ENCODE data around the gene SLAMF6.

The SLAMF6 gene

DNA sequence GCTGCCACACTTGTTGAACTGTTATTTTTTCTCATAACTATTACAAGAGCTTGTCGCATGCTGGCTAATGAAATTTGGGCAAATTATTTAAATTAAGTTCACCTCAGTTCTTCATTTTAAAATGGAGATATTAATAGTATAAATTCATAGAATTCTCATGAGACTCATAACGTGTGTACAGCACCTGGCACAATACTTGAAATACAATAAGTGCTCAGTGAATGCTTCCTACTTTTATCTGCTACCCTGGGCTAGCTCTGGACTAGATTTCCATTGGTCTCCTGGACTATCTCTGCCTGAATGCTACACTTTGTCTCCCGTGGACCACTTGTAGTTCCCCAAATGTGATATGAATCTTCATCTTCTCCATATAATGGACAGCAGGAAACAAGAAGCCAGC lies 919 bp downstream of the SLAMF6 start:
- TF ChIP-seq, protein P1, sequence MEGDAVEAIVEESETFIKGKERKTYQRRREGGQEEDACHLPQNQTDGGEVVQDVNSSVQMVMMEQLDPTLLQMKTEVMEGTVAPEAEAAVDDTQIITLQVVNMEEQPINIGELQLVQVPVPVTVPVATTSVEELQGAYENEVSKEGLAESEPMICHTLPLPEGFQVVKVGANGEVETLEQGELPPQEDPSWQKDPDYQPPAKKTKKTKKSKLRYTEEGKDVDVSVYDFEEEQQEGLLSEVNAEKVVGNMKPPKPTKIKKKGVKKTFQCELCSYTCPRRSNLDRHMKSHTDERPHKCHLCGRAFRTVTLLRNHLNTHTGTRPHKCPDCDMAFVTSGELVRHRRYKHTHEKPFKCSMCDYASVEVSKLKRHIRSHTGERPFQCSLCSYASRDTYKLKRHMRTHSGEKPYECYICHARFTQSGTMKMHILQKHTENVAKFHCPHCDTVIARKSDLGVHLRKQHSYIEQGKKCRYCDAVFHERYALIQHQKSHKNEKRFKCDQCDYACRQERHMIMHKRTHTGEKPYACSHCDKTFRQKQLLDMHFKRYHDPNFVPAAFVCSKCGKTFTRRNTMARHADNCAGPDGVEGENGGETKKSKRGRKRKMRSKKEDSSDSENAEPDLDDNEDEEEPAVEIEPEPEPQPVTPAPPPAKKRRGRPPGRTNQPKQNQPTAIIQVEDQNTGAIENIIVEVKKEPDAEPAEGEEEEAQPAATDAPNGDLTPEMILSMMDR (IDR thresholded peaks at IDR 0.05; ENCODE audit: borderline replicate concordance, extremely low read depth, low read length, poor library complexity, severe bottlenecking): no peak
- no peak for TF ChIP-seq EZH2 (IDR thresholded peaks at IDR 0.05; ENCODE audit: borderline replicate concordance, low read depth, low read length, severe bottlenecking)
- H3K9me3 ChIP-seq (ENCODE audit: insufficient read depth, low read length, severe bottlenecking): no peaks in the 10 kb centered on the region
- H3K79me2 ChIP-seq (ENCODE audit: insufficient read depth, low read length): no peaks in the 10 kb centered on the region
- H3K9ac ChIP-seq (ENCODE audit: low read depth, low read length): no peak overlapping the region
- ATAC-seq (ENCODE audit: insufficient read depth, low read depth) (no peak), DNase-seq (no peak)
- H3K27me3 ChIP-seq (ENCODE audit: insufficient read depth, low read length, poor library complexity): no peaks in the 10 kb centered on the region
- no peak overlapping the region for H3K27ac ChIP-seq (ENCODE audit: low read length)
- H4K20me1 ChIP-seq (ENCODE audit: insufficient read depth, low read length): no peaks in the 10 kb centered on the region
- H3K36me3 ChIP-seq (ENCODE audit: insufficient read depth, low read length): no peaks in the 10 kb centered on the region
- no peak overlapping the region for H2AFZ ChIP-seq (ENCODE audit: low read depth, low read length)
- no peak overlapping the region for H3K4me3 ChIP-seq (ENCODE audit: low read depth in 1 of 2, low read length in 2 of 2)
- no peak overlapping the region for H3K4me2 ChIP-seq (ENCODE audit: insufficient read depth, low read length)
- H3K4me1 ChIP-seq (ENCODE audit: insufficient read depth, low read length): peaks cover 25% of the 10 kb centered on the region

DNA sequence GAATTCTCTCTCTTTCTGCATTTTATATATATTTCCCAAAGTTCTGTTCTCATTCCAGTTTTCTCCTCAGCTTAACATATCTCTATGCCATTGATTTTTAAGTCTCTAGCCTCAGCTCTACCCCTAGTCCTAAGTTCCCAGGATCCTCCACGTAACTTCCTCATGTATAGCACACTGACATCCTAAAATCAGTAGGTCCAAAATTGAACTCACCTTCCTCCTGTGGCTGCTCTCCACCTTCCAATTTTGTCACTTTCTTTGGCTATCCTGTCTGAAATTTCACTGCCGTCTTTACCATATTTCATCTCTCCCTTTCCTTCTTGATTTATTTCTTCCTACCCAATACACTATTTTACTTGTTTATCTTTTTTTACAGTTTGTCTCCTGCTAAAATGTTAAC lies 1.5 kb downstream of the SLAMF6 start:
- no peak for ATAC-seq (ENCODE audit: insufficient read depth, low read depth)
- no peaks in the 10 kb centered on the region for H3K27me3 ChIP-seq (ENCODE audit: insufficient read depth, low read length, poor library complexity)
- TF ChIP-seq, protein P1 (IDR thresholded peaks at IDR 0.05; ENCODE audit: borderline replicate concordance, extremely low read depth, low read length, poor library complexity, severe bottlenecking): no peak
- TF ChIP-seq EZH2 (IDR thresholded peaks at IDR 0.05; ENCODE audit: borderline replicate concordance, low read depth, low read length, severe bottlenecking): no peak
- no peaks in the 10 kb centered on the region for H3K36me3 ChIP-seq (ENCODE audit: insufficient read depth, low read length)
- peaks cover 25% of the 10 kb centered on the region for H3K4me1 ChIP-seq (ENCODE audit: insufficient read depth, low read length)
- no peak overlapping the region for H3K4me2 ChIP-seq (ENCODE audit: insufficient read depth, low read length)
- H4K20me1 ChIP-seq (ENCODE audit: insufficient read depth, low read length): no peaks in the 10 kb centered on the region
- H3K9ac ChIP-seq (ENCODE audit: low read depth, low read length): no peak overlapping the region
- no peak for DNase-seq
- no peak overlapping the region for H3K4me3 ChIP-seq (ENCODE audit: low read depth in 1 of 2, low read length in 2 of 2)
- no peaks in the 10 kb centered on the region for H3K79me2 ChIP-seq (ENCODE audit: insufficient read depth, low read length)
- no peak overlapping the region for H2AFZ ChIP-seq (ENCODE audit: low read depth, low read length)
- no peaks in the 10 kb centered on the region for H3K9me3 ChIP-seq (ENCODE audit: insufficient read depth, low read length, severe bottlenecking)
- no peak overlapping the region for H3K27ac ChIP-seq (ENCODE audit: low read length)

DNA sequence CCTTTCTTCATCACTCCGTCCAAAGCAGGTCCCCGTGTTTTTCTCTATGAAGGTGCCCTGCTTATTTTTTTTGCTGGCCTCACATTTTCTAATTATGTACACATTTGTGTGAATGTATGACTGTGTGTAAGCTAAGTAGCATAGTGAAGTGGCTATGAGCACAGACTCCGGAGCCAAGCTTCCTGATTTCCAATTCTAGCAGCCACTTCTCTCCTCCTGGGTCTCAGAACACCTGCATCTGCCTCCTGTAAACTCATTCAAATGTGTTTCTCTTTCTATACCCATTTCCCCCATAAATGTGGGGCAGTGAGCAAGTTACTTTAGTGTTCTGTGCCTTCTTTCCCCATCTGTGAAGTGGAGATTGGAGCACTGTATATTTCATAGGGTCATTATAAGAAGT lies 2.1 kb downstream of the SLAMF6 start:
- Histone ChIP-seq H3K27me3 (ENCODE audit: insufficient read depth, low read length, poor library complexity) (no peaks in the 10 kb centered on the region), H4K20me1 (ENCODE audit: insufficient read depth, low read length) (no peaks in the 10 kb centered on the region), H3K4me1 (ENCODE audit: insufficient read depth, low read length) (peaks cover 25% of the 10 kb centered on the region), H3K4me2 (ENCODE audit: insufficient read depth, low read length) (no peak overlapping the region), H3K9me3 (ENCODE audit: insufficient read depth, low read length, severe bottlenecking) (no peaks in the 10 kb centered on the region), H3K9ac (ENCODE audit: low read depth, low read length) (no peak overlapping the region), H3K79me2 (ENCODE audit: insufficient read depth, low read length) (no peaks in the 10 kb centered on the region), H2AFZ (ENCODE audit: low read depth, low read length) (0 out of 2 replicates have a peak overlapping the region, but pooled peaks have one; percentile 7), H3K27ac (ENCODE audit: low read length) (no peak overlapping the region), H3K4me3 (ENCODE audit: low read depth in 1 of 2, low read length in 2 of 2) (no peak overlapping the region), H3K36me3 (ENCODE audit: insufficient read depth, low read length) (no peaks in the 10 kb centered on the region)
- TF ChIP-seq EZH2 (IDR thresholded peaks at IDR 0.05; ENCODE audit: borderline replicate concordance, low read depth, low read length, severe bottlenecking): no peak
- TF ChIP-seq, protein P1 (IDR thresholded peaks at IDR 0.05; ENCODE audit: borderline replicate concordance, extremely low read depth, low read length, poor library complexity, severe bottlenecking): no peak
- no peak for ATAC-seq (ENCODE audit: insufficient read depth, low read depth)
- no peak for DNase-seq

DNA sequence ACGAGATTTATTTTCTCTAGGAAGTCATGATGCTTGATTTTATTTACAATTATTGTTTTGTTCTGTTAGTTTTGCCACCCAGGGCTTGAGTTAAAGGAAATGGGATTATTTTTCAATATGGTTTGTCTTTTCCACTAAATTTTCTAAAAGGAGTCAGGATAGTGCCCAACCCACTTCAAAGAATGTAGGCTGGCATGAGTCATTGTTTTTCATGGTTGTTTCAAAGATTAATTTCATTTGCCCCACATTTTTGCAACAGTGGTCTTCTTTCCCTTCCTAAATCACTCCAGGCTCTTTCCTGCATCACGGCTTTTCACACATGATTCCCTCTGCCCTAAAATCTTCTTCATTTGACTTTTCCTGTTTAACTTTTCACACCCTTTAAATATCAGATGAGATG lies 2.5 kb downstream of the SLAMF6 start:
- Histone ChIP-seq H3K4me1 (ENCODE audit: insufficient read depth, low read length) (peaks cover 25% of the 10 kb centered on the region), H3K4me3 (ENCODE audit: low read depth in 1 of 2, low read length in 2 of 2) (no peak overlapping the region), H3K9me3 (ENCODE audit: insufficient read depth, low read length, severe bottlenecking) (no peaks in the 10 kb centered on the region), H4K20me1 (ENCODE audit: insufficient read depth, low read length) (no peaks in the 10 kb centered on the region), H3K36me3 (ENCODE audit: insufficient read depth, low read length) (no peaks in the 10 kb centered on the region), H3K27me3 (ENCODE audit: insufficient read depth, low read length, poor library complexity) (no peaks in the 10 kb centered on the region), H3K79me2 (ENCODE audit: insufficient read depth, low read length) (no peaks in the 10 kb centered on the region), H3K9ac (ENCODE audit: low read depth, low read length) (no peak overlapping the region), H3K27ac (ENCODE audit: low read length) (no peak overlapping the region), H2AFZ (ENCODE audit: low read depth, low read length) (no peak overlapping the region), H3K4me2 (ENCODE audit: insufficient read depth, low read length) (no peak overlapping the region)
- no peak for DNase-seq
- no peak for TF ChIP-seq EZH2 (IDR thresholded peaks at IDR 0.05; ENCODE audit: borderline replicate concordance, low read depth, low read length, severe bottlenecking)
- TF ChIP-seq, protein P1 (IDR thresholded peaks at IDR 0.05; ENCODE audit: borderline replicate concordance, extremely low read depth, low read length, poor library complexity, severe bottlenecking): no peak
- no peak for ATAC-seq (ENCODE audit: insufficient read depth, low read depth)
